Loucy (cell line): ENCODE results near the gene LONP2.

Experiments used
- EZH2phosphoT487 ChIP-seq: fragments of 200-600 bp; IDR thresholded peaks from 2 replicates; pipeline ENCODE4 v1.6.1; 2018; ENCODE audit warnings: antibody characterized with exemption, mild to moderate bottlenecking, moderate library complexity, borderline replicate concordance
- TF ChIP-seq, protein P1 (sequence below): fragments of 200-600 bp; sonication (generic); conservative IDR thresholded peaks from 2 replicates; pipeline ENCODE4 v1.5.1; 2014; ENCODE audit warnings: mild to moderate bottlenecking, antibody characterized with exemption, low read length

DNA sequence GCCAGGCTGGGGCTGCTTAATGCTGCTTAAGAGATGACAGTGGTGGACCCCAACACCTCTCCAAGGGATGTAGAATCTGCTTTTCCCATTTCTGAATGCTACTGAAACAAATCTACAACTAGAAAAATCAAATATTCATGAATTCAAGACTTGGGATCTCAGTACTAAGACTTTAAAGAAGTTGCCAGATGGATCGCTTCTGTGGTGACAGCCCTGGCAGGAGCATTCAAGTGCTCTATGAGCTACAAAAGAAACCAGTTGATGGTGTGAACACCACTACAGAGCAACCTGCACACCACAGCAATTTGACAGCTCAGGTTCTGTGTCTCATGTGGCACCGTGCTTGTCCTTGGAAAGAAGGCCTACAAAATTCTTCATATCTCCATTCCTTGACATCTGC lies 98.5 kb downstream of the LONP2 start:
- TF ChIP-seq, protein P1, sequence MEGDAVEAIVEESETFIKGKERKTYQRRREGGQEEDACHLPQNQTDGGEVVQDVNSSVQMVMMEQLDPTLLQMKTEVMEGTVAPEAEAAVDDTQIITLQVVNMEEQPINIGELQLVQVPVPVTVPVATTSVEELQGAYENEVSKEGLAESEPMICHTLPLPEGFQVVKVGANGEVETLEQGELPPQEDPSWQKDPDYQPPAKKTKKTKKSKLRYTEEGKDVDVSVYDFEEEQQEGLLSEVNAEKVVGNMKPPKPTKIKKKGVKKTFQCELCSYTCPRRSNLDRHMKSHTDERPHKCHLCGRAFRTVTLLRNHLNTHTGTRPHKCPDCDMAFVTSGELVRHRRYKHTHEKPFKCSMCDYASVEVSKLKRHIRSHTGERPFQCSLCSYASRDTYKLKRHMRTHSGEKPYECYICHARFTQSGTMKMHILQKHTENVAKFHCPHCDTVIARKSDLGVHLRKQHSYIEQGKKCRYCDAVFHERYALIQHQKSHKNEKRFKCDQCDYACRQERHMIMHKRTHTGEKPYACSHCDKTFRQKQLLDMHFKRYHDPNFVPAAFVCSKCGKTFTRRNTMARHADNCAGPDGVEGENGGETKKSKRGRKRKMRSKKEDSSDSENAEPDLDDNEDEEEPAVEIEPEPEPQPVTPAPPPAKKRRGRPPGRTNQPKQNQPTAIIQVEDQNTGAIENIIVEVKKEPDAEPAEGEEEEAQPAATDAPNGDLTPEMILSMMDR, result no peak
- TF ChIP-seq EZH2phosphoT487, result no peak
